Activated T-cell treated with anti-CD3 and anti-CD28 coated beads, Interleukin-2, amount 50 U/mL, for 24 hours (primary cell): Measurements from ENCODE around the gene AIG1.

ENCODE experiments used
- DNase-seq: peaks from one replicate; pipeline ENCODE4 v3.0.0-alpha.2; 2020
- H3K27ac Mint-ChIP-seq: 2 replicates; pipeline ENCODE4 v1.8.0; 2020; ENCODE audit warnings: mild to moderate bottlenecking, mixed read lengths
- H3K27me3 Mint-ChIP-seq: 2 replicates; pipeline ENCODE4 v1.8.0; 2020; ENCODE audit warnings: mixed read lengths
- H3K36me3 Mint-ChIP-seq: 2 replicates; pipeline ENCODE4 v1.8.0; 2020; ENCODE audit warnings: low read depth, mixed read lengths
- H3K4me1 Mint-ChIP-seq: 2 replicates; pipeline ENCODE4 v1.8.0; 2020; ENCODE audit warnings: low read depth, mixed read lengths
- H3K4me3 Mint-ChIP-seq: 2 replicates; pipeline ENCODE4 v1.8.0; 2020; ENCODE audit warnings: mild to moderate bottlenecking, moderate library complexity, mixed read lengths
- H3K9me3 Mint-ChIP-seq: 2 replicates; pipeline ENCODE4 v1.8.0; 2020; ENCODE audit warnings: mixed read lengths

Gene AIG1

DNA sequence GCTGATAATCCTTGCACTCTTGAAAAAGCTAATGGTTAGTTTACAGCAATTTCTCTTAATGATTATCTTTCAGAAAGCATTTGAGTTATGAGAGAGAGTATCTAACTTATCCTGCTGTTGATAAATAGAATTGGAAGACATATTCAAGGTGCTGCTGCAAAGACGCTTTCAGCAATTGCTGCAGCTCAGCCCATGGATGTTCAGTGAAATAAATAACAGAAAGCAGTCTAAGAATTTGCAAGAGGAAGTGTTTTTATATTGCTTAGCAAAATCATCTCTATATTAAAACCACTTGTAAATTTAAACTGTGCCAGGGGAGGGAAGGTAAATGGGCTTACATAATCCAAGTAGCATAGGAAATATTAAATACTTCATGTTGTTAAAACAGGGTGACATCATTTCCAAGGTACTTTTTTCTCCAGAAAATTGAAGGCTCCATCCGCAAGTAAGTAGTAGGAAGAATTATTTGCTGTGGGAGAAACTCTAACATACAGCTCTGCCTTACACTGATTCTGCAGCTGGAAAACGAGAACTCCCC, 201.3 kb downstream of the AIG1 start:
- H3K36me3 Mint-ChIP-seq = no peaks in the 10 kb centered on the region
- no peak for DNase-seq
- no peaks in the 10 kb centered on the region for H3K9me3 Mint-ChIP-seq
- no peak overlapping the region for H3K4me3 Mint-ChIP-seq
- no peaks in the 10 kb centered on the region for H3K27me3 Mint-ChIP-seq
- H3K4me1 Mint-ChIP-seq = no peaks in the 10 kb centered on the region
- no peak overlapping the region for H3K27ac Mint-ChIP-seq

DNA sequence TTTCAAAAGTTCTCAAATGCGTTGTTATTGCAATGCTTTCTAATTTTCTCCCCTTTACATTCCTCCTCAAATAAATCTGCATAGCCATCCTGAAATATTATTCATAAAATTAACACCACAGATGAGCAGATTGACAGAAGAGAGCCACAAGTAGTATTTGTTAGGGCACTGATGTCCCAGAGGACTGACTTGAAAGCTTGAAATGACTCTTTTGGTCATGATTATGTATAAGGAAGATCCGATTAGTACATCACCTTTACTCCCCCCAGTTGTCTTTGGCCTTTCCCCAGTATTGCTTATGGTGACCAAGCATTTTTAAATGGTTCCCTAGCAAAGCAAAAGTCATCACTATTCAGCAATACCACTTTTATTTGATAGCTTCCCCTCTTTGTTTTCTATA, 202.2 kb downstream of the AIG1 start:
- DNase-seq = no peak
- Mint-ChIP-seq H3K4me3 (no peak overlapping the region), H3K27ac (no peak overlapping the region), H3K4me1 (no peaks in the 10 kb centered on the region), H3K36me3 (no peaks in the 10 kb centered on the region), H3K27me3 (no peaks in the 10 kb centered on the region), H3K9me3 (no peaks in the 10 kb centered on the region)

DNA sequence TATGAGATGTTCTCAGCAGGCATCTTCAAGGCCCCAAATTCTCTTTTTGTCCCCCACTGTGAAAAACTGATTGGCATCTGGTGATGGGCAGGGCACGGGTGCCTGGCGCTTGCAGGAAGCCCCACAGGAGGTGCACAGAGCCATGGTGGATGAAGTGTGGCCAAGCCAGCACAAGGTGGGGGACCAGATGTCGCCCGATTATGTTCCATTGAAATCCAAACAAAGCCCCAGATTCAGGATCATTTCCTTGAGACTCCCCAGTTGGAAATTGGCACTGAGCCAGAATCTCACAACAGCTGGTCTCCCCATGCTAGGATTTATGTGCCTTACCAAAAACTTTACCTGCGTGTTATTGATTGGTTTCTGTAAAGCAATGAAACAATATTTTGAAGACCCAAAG, 203.7 kb downstream of the AIG1 start:
- H3K4me1 Mint-ChIP-seq = no peaks in the 10 kb centered on the region
- H3K27me3 Mint-ChIP-seq = no peaks in the 10 kb centered on the region
- H3K36me3 Mint-ChIP-seq = no peaks in the 10 kb centered on the region
- no peak overlapping the region for H3K4me3 Mint-ChIP-seq
- H3K9me3 Mint-ChIP-seq = no peaks in the 10 kb centered on the region
- no peak for DNase-seq
- no peak overlapping the region for H3K27ac Mint-ChIP-seq

DNA sequence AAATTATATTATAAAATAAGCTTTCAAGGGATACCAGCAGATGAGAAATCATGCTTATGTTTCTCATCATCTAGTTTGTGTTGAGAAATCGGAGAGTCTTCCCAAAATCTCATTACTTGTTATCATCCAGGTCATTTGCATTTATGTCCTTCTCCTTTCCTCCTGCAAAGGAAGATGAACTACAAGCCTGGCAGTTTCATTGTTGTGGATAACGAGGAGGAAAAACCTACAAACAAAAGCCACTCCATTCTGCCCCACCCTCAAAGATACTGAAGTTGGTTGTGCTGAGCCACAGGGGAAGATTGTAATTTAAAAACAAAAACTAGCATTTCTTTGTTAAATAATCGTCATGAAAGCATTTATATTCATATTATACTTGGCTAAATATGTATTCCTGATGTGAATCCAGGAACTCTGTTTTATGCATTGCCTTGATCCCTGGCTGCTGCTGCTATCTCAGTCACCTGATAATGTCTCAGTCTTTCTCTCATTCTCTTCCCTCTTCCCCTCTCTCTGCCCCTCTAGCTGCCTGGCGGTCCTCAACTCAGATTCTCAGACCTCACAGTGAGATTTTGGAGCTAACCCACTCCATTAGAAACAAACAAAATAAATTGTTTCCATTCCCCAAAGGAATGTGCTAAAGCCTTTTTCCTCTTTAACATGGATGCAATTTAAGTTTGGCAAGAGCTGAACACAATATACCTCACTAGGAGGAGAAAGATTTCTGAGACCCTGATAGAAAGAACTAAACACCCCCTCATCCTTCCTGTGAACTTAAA, 204.5 kb downstream of the AIG1 start:
- no peaks in the 10 kb centered on the region for H3K9me3 Mint-ChIP-seq
- no peak overlapping the region for H3K4me3 Mint-ChIP-seq
- H3K27me3 Mint-ChIP-seq = no peaks in the 10 kb centered on the region
- DNase-seq = no peak
- H3K4me1 Mint-ChIP-seq = no peaks in the 10 kb centered on the region
- no peaks in the 10 kb centered on the region for H3K36me3 Mint-ChIP-seq
- no peak overlapping the region for H3K27ac Mint-ChIP-seq

DNA sequence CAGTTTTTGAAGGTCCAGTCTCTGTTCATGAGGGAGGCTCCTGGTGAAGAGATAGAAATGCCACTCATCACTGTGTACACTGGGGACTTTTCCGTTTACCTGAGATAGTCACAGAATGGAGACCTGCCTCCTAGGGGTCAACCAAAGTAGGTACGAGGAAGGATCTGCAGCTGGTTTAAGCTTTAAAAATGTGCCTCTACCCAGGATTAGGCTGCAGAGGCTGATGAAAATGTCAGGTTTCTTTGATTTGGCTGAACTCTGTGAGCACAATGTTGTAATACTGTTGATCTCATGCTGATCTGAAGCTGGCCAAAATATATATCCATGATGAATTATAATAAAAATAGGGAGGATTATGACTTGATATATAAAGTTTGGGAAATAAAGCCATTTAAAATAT, 207.1 kb downstream of the AIG1 start:
- Mint-ChIP-seq H3K9me3 (no peaks in the 10 kb centered on the region), H3K4me3 (no peak overlapping the region), H3K36me3 (no peaks in the 10 kb centered on the region), H3K27me3 (no peaks in the 10 kb centered on the region), H3K27ac (no peak overlapping the region), H3K4me1 (no peaks in the 10 kb centered on the region)
- DNase-seq = no peak

DNA sequence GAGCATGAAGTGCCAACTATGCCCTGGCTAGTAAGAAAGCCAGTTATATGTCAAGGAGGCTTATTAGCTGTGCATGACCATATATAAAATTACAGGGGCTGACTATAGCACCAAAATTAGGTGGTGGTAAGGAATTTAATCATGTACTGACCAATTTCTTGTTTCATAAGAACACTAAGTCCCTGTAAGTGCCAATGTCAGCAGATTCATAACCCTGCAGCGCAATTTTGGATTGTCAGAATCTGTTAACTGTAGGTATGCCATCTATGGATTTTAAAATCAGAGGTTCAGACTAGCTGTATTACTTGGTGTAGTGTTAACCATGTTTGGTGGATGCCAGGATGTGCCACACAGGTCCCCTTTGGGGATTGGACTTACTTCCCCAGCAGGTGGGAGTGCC, 207.8 kb downstream of the AIG1 start:
- Mint-ChIP-seq H3K4me3 (no peak overlapping the region), H3K27ac (no peak overlapping the region), H3K4me1 (no peaks in the 10 kb centered on the region), H3K36me3 (peaks cover 3% of the 10 kb centered on the region), H3K9me3 (no peaks in the 10 kb centered on the region), H3K27me3 (no peaks in the 10 kb centered on the region)
- DNase-seq = no peak

DNA sequence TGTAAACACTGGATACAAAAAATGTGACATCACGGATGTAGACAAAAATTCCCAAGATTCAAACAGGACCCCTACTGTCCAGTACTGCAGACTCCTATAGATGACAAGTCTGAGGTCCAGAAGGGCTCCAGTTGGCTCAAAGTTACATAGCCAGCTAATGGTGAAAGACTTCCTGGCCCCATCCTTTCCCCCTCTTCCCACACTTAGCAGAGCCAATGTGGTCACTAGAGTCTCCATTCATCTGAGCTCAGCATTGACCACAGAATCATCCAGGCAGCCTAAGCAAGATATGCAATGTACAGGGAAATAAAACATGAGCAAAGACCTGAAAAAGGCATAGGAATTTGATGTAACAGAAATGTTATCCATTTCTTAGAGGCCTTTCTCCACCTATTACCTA, 209.3 kb downstream of the AIG1 start:
- DNase-seq = no peak
- Mint-ChIP-seq H3K36me3 (peaks cover 3% of the 10 kb centered on the region), H3K27ac (no peak overlapping the region), H3K27me3 (no peaks in the 10 kb centered on the region), H3K4me3 (no peak overlapping the region), H3K4me1 (no peaks in the 10 kb centered on the region), H3K9me3 (no peaks in the 10 kb centered on the region)

DNA sequence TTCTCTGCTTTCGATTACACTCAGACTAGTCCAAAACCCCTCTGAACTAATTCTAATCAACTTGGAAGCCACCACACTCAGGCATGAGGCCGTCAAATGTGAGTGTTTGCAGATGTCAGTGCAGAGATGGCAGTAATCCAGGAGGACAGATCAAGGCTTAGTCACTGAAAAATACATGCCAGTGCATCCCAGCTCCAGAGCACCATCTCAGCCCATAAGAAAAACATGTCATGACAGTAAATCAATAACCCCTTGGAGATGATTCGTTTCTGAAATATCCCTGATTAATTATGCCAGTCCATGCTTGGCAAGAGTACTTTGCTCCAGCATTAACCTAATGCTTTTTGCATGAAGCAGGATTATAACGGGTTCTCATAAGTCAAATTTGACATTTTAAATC, 210.3 kb downstream of the AIG1 start:
- Mint-ChIP-seq H3K4me1 (no peaks in the 10 kb centered on the region), H3K27ac (no peak overlapping the region), H3K36me3 (peaks cover 3% of the 10 kb centered on the region), H3K9me3 (no peaks in the 10 kb centered on the region), H3K4me3 (no peak overlapping the region), H3K27me3 (no peaks in the 10 kb centered on the region)
- no peak for DNase-seq

DNA sequence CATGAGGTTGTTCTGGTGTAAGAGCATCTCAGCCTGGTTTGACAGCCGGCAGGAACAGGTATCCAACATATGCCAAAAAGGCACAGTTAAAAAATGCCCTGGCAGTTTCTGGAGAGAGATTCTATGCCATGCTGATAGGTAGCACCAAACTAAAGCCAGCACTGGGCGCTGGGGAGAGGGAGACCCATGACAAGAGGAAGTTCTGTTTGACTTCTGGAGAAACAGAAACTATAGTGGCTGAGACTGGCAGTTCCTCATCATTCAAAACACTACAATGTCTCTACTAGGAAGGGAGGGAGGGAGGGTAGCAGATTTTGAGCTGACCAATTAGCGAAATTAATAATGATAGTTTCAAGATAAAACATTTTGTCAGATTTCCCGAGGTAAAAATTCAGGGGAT, 215.7 kb downstream of the AIG1 start:
- DNase-seq = no peak
- Mint-ChIP-seq H3K27ac (peak overlapping the region; percentile 16), H3K9me3 (no peaks in the 10 kb centered on the region), H3K4me1 (peaks cover 2% of the 10 kb centered on the region), H3K27me3 (no peaks in the 10 kb centered on the region), H3K4me3 (no peak overlapping the region), H3K36me3 (peaks cover 3% of the 10 kb centered on the region)

DNA sequence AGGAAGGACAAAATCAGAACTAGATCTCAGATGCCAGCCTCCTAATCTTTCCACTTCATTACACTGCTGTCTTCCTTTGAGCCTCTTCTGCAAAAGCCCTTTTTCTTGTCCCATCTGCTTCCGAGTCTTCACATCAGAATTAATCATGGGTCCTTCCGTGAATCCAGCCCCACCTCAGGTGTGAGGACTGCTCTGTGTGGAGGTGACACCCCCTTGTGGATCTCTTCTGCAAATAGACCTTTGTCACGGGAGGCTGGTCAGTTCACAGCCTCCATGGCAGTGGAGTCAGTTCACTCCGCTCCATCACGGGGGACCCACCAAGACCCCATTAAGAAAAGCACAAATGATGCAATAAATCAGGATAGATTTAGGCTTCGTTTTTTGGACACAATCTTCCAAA, 218.7 kb downstream of the AIG1 start:
- Mint-ChIP-seq H3K4me3 (no peak overlapping the region), H3K36me3 (no peaks in the 10 kb centered on the region)

DNA sequence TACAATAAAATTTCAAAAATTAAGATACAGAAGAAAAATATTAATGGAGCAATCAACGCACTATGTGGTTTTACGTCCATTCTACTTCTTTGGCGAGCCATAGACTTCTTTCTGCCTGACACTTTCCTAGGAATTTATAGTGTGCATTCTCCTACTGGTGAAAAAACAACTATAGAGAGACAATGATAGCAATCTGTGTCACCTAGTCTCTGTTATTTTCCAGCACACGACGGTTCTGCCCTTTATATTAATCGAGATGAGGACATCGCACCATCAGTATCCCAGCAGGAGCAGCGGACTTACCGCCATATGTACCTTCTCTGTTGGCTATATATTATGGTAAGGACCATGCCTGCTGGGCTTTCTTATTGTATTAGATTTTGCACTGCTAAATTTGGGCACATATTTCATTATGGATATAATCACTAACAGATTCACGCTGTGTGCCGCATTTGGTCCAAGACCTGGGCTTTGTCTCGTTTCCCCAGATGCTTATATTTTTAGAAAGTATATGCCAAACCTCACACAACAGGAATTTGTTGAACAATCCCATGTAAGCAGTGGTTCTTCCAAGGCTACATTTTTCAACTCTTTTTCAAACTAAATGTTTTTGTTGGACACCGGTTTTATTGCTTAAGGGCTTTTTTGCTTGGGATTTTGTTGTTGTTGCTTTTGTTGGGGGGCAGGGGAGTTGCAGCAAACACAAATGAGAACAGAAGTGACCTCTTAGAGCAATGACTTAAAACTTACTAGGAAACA, 223.4 kb downstream of the AIG1 start:
- H3K4me3 Mint-ChIP-seq = no peak overlapping the region
- no peak for DNase-seq
- H3K4me1 Mint-ChIP-seq = no peaks in the 10 kb centered on the region
- no peaks in the 10 kb centered on the region for H3K27me3 Mint-ChIP-seq
- H3K27ac Mint-ChIP-seq = no peak overlapping the region
- H3K9me3 Mint-ChIP-seq = no peaks in the 10 kb centered on the region
- no peaks in the 10 kb centered on the region for H3K36me3 Mint-ChIP-seq

More for the DNA sequence above, 218.7 kb downstream of the AIG1 start:
- peaks cover 2% of the 10 kb centered on the region for H3K4me1 Mint-ChIP-seq
- H3K9me3 Mint-ChIP-seq = no peaks in the 10 kb centered on the region
- no peak for DNase-seq
- no peak overlapping the region for H3K27ac Mint-ChIP-seq
- no peaks in the 10 kb centered on the region for H3K27me3 Mint-ChIP-seq

DNA sequence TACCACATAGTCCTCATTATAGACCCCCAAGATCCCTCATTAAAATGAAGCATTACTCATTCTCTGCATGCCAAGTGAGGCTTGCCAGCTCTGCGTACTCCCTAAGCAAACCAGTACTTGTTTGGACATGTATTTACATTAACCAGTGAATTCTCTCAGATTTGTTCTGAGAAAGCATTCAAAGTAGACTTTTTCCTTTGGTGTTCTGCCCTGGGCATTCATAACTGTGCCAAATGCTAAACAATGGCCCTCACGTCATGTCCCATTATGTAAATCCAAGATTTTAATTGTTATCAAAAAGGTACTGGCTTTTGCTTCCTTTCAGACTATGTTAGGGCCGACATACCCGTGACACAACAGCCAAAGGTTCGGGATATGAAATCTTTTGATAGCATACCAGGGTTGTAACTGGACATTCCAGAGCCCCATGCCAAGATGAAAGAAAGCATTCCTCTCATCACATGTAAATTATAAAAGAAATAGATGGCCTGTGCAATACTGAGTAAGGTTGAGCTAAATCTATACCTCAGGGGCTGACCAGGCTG, 225.6 kb downstream of the AIG1 start:
- no peak for DNase-seq
- no peaks in the 10 kb centered on the region for H3K27me3 Mint-ChIP-seq
- H3K9me3 Mint-ChIP-seq = no peaks in the 10 kb centered on the region
- no peaks in the 10 kb centered on the region for H3K36me3 Mint-ChIP-seq
- H3K4me3 Mint-ChIP-seq = no peak overlapping the region
- no peak overlapping the region for H3K27ac Mint-ChIP-seq
- no peaks in the 10 kb centered on the region for H3K4me1 Mint-ChIP-seq

DNA sequence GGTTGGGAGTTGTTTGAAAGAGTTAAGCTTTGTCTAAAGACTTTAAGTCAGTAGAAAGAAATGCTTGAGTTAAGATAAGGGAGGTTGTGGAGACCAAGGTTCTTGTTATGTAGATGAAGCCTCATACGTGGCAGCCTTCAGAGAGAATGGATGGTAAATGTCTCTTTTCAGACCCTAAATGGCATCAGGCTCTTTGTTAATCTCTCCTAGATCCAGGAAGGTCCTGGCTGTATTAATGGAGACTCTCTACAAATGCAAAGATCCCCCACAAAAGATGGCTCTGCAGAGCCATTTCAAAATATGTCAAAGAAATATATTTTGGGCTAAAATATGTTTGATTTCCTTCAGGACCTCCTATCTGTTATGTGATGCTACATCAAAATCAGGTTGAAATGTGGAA, 228.2 kb downstream of the AIG1 start:
- DNase-seq = no peak
- Mint-ChIP-seq H3K27me3 (no peaks in the 10 kb centered on the region), H3K36me3 (no peaks in the 10 kb centered on the region), H3K4me1 (no peaks in the 10 kb centered on the region), H3K27ac (no peak overlapping the region), H3K4me3 (no peak overlapping the region), H3K9me3 (no peaks in the 10 kb centered on the region)

DNA sequence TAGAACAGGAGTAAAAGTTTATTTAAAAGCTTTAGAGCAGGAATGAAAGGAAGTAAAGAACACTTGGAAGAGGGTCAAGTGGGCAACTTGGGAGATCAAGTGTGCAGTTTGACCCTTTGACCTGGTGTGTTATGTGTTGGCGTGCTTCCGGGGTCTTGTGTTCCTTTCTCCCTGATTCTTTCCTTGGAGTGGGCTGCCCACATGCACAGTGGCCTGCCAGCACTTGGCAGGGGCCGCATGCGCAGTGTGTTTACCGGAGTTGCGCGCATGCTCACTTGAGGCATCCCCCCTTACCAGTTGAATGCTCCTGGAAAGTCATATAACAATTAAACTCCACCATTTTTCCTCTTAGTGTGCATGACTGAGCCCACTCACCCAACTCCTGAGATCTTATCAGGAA, 229.5 kb downstream of the AIG1 start:
- Mint-ChIP-seq H3K36me3 (no peaks in the 10 kb centered on the region), H3K4me1 (no peaks in the 10 kb centered on the region), H3K27ac (no peak overlapping the region), H3K27me3 (no peaks in the 10 kb centered on the region), H3K4me3 (no peak overlapping the region), H3K9me3 (no peaks in the 10 kb centered on the region)
- DNase-seq = no peak

DNA sequence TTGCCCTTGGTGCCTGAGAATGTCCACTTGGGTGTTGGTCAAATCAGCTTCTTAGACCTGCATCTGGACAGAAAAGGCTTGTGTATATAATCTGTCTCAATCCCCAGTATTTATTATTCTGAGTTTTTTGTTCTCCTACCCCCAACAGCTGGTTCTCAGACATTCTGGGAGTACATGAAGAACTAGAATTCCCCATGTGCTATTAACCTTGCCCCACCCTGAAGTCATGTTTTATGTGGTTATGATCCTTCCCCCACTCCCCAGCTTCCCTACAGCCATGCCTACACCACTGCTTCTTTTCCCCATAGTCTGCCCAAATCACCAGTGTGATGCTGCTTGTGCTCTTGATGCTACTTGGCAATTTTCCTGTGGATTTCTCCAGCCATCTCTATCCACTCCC, 232.8 kb downstream of the AIG1 start:
- no peak overlapping the region for H3K4me3 Mint-ChIP-seq
- DNase-seq = no peak
- H3K9me3 Mint-ChIP-seq = no peaks in the 10 kb centered on the region
- peaks cover 4% of the 10 kb centered on the region for H3K4me1 Mint-ChIP-seq
- H3K36me3 Mint-ChIP-seq = no peaks in the 10 kb centered on the region
- H3K27ac Mint-ChIP-seq = no peak overlapping the region
- H3K27me3 Mint-ChIP-seq = no peaks in the 10 kb centered on the region
